Tibial nerve (tissue), 3 donors: Measurements from ENCODE around the gene CANT1.

ENCODE experiments used
- POLR2A ChIP-seq, 2 donors: fragments of 450-650 bp; IDR thresholded peaks; one replicate each; pipeline ENCODE4 v1.6.1; 2017; ENCODE audit warnings: antibody characterized with exemption in 2 of 2, mild to moderate bottlenecking in 2 of 2, moderate library complexity in 2 of 2
- TF ChIP-seq, protein P1 (sequence below), 5 experiments: fragments of 200-600 bp in 3 of 5; fragments of 450-650 bp in 2 of 5; sonication (generic) in 3 of 5; IDR thresholded peaks; one replicate each; pipeline ENCODE4 v1.5.1; 2016 to 2019; ENCODE audit warnings: antibody characterized with exemption in 5 of 5, mild to moderate bottlenecking in 3 of 5, moderate library complexity in 2 of 5

DNA sequence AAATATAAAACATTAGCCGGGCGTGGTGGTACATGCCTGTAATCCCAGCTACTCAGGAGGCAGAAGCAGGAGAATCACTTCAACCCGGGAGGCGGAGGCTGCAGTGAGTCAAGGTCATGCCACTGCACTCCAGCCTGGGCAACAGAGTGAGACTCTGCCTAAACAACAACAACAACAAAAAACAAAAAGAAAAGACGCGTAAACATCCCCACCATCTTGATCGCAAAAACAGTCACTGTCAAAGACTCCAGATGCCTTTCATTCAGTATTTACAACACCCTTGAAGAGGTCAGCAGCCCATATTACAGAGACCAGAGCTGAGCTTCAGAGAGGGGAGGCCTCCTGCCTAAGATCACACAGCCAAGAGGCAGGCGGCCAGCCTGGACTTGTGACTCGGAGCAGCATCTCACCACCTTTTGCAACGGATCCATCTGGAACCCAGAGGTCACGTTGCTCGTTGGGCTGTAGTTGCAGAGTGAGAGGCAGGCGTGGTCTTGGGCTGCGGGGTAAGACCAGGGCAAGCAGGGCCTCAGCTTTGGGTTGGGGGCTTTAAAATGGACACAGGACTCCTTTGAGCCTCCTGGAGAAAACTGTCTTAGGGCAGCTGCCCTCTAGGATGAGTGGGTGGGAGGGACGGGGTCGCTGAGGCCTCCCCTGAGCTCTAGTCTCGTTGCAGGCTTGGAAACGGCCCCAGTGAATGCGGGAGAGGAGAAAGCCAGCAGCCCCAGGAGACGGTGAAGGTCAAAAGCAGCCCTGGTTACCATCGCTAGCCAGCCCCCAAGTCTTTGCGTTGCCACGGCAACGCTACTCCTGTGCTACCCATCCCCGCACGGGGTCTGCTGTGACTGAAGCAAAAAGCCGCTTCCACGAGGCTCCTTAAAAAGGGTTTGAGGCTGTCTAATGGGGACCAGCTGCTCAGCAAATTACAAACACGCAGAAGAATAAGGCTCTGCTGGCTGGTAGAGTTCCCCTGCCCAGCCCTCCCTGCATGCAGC is 55.9 kb downstream of the CANT1 start:
- TF ChIP-seq, protein P1, sequence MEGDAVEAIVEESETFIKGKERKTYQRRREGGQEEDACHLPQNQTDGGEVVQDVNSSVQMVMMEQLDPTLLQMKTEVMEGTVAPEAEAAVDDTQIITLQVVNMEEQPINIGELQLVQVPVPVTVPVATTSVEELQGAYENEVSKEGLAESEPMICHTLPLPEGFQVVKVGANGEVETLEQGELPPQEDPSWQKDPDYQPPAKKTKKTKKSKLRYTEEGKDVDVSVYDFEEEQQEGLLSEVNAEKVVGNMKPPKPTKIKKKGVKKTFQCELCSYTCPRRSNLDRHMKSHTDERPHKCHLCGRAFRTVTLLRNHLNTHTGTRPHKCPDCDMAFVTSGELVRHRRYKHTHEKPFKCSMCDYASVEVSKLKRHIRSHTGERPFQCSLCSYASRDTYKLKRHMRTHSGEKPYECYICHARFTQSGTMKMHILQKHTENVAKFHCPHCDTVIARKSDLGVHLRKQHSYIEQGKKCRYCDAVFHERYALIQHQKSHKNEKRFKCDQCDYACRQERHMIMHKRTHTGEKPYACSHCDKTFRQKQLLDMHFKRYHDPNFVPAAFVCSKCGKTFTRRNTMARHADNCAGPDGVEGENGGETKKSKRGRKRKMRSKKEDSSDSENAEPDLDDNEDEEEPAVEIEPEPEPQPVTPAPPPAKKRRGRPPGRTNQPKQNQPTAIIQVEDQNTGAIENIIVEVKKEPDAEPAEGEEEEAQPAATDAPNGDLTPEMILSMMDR (IDR thresholded peaks at IDR 0.05) = no peak
- TF ChIP-seq POLR2A (IDR thresholded peaks at IDR 0.05) = no peak
